Keratinocyte (primary cell): ENCODE measurements around the gene ARHGAP5. TPM values are rescaled to one million over a fixed set of nuclear protein-coding genes. Genes with fewer than 3 reads are reported as not detected.
A peak's percentile ranks its signal among the peaks of the same experiment; 100 is the strongest.

Experiments used
- DNase-seq: peaks from one replicate; pipeline ENCODE4 v3.0.0-alpha.2; 2011; ENCODE audit warnings: low read depth, missing footprints, low spot score
- FAIRE-seq: peaks from 2 replicates; lab custom pipeline; 2011; peaks lifted over from hg19 to GRCh38; lab: Jason Lieb, UNC
- H2AFZ ChIP-seq: 2 replicates; pipeline ENCODE4 v1.6.0; 2012; ENCODE audit warnings: low read length, control low read depth, inconsistent platforms; ENCODE audit not compliant: control insufficient read depth
- H3K27ac ChIP-seq: 2 replicates; pipeline ENCODE4 v1.5.1; 2011; ENCODE audit warnings: low read length; ENCODE audit not compliant: control insufficient read depth, insufficient read depth
- H3K27me3 ChIP-seq: 3 replicates; pipeline ENCODE4 v1.6.0; 2011; ENCODE audit warnings: low read length; ENCODE audit not compliant: control insufficient read depth, insufficient read depth; ENCODE audit errors: extremely low read depth
- H3K36me3 ChIP-seq, 2 experiments: 2 replicates in 1 of 2; 3 replicates in 1 of 2; pipeline ENCODE4 v1.5.1; 2011; ENCODE audit warnings: low read length in 2 of 2, mild to moderate bottlenecking in 1 of 2; ENCODE audit not compliant: control insufficient read depth in 2 of 2, insufficient read depth in 2 of 2; ENCODE audit errors: extremely low read depth in 1 of 2
- H3K4me1 ChIP-seq: 3 replicates; pipeline ENCODE4 v1.5.1; 2011; ENCODE audit warnings: low read length; ENCODE audit not compliant: control insufficient read depth, insufficient read depth; ENCODE audit errors: extremely low read depth
- H3K4me2 ChIP-seq: 3 replicates; pipeline ENCODE4 v1.6.0; 2011; ENCODE audit warnings: low read depth, low read length; ENCODE audit not compliant: control insufficient read depth, insufficient read depth; ENCODE audit errors: extremely low read depth
- H3K4me3 ChIP-seq, 3 experiments: fragments of 200-600 bp in 1 of 3; sonication (generic) in 1 of 3; 2 replicates in 2 of 3; 3 replicates in 1 of 3; pipeline ENCODE4 v1.5.1; 2011 to 2016; ENCODE audit warnings: low read length in 3 of 3, mild to moderate bottlenecking in 3 of 3, control low read depth in 2 of 3, inconsistent platforms in 1 of 3, low read depth in 1 of 3, mixed read lengths in 1 of 3, mixed run types in 1 of 3, moderate library complexity in 1 of 3; ENCODE audit not compliant: control insufficient read depth in 2 of 3, insufficient read depth in 2 of 3; ENCODE audit errors: extremely low read depth in 1 of 3
- H3K79me2 ChIP-seq: 2 replicates; pipeline ENCODE4 v1.6.0; 2012; ENCODE audit warnings: low read length; ENCODE audit not compliant: control insufficient read depth, insufficient read depth
- H3K9ac ChIP-seq: 3 replicates; pipeline ENCODE4 v1.6.0; 2011; ENCODE audit warnings: low read length; ENCODE audit not compliant: control insufficient read depth, insufficient read depth; ENCODE audit errors: extremely low read depth
- H3K9me1 ChIP-seq: 3 replicates; pipeline ENCODE4 v1.6.0; 2011; ENCODE audit warnings: low read length; ENCODE audit not compliant: control insufficient read depth, insufficient read depth; ENCODE audit errors: extremely low read depth
- H3K9me3 ChIP-seq: 2 replicates; pipeline ENCODE4 v1.5.1; 2012; ENCODE audit warnings: low read depth, low read length; ENCODE audit not compliant: control insufficient read depth
- H4K20me1 ChIP-seq: 3 replicates; pipeline ENCODE4 v1.6.0; 2011; ENCODE audit warnings: low read length; ENCODE audit not compliant: control insufficient read depth, insufficient read depth; ENCODE audit errors: extremely low read depth
- EZH2 ChIP-seq: IDR thresholded peaks from one replicate; pipeline ENCODE4 v1.6.1; 2012; ENCODE audit warnings: inconsistent platforms, mild to moderate bottlenecking, low read length, moderate library complexity
- dilution Hi-C: fragments of 300-500 bp; cut with MboI; formaldehyde crosslinking; loops from one replicate; pipeline ENCODE4 v1.7.0; 2020; ENCODE audit warnings: low sequenced_read_pairs; ENCODE audit not compliant: extremely low pct_ligation_motif_present
- polyA plus RNA-seq, 5 experiments: library from polyadenylated mRNA; depleted of rRNA in 3 of 5; stranded (reverse) in 3 of 5; stranded (forward) in 1 of 5; unstranded in 1 of 5; fragments of >200 nt; gene quantifications; 1 replicate in 1 of 5; 2 replicates in 3 of 5; 3 replicates in 1 of 5; pipeline versions ENCODE4 v1.2.1 to v1.2.3, GENCODE V29; 2011 to 2012; ENCODE audit warnings: missing spikeins in 2 of 5, low read depth in 1 of 5, low replicate concordance in 1 of 5
- TF ChIP-seq, protein P1 (sequence below), 3 experiments: IDR thresholded peaks in 1 of 3; conservative IDR thresholded peaks in 1 of 3; optimal IDR thresholded peaks in 1 of 3; 2 replicates in 2 of 3; 3 replicates in 1 of 3; pipeline versions ENCODE3 to v1.5.1; 2011; ENCODE audit warnings: low read length in 3 of 3, mild to moderate bottlenecking in 3 of 3, moderate library complexity in 2 of 3, control low read depth in 1 of 3, inconsistent platforms in 1 of 3; ENCODE audit not compliant: insufficient read depth in 2 of 3; ENCODE audit errors: extremely low read depth in 1 of 3

The ARHGAP5 gene
- polyA plus RNA-seq, 1 donor (not counting 4 experiments of a cell fraction or from before 2014, with no cell fraction given): 43.1 TPM

DNA sequence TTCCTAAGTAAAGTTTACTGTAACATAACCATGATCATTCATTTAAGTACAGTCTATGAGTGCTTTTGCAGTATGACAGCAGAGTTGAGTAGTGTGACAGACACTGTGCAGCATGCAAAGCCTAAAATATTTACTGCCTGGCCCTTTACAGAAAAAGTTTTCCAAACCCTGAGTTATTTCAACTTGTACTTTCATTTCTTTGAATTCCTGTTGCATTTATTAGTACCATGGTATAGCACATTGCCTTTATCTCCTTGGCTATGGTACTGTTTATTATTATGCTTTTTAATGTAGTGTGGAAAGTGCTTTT, 6.2 kb downstream of the ARHGAP5 start:
- Histone ChIP-seq H3K79me2 (peaks cover 98% of the 10 kb centered on the region), H3K4me2 (no peak overlapping the region), H3K27ac (peak overlapping the region; percentile 13), H3K9ac (no peak overlapping the region), H3K4me3 (no peak overlapping the region), H3K9me3 (no peaks in the 10 kb centered on the region), H3K36me3 (peaks cover 0 to 3% of the 10 kb centered on the region in 2 experiments), H2AFZ (no peak overlapping the region), H4K20me1 (peaks cover 6% of the 10 kb centered on the region), H3K27me3 (no peaks in the 10 kb centered on the region), H3K4me1 (peaks cover 25% of the 10 kb centered on the region), H3K9me1 (no peaks in the 10 kb centered on the region)
- dilution Hi-C loops: no loop called here
- peak; percentile 13 for FAIRE-seq
- no peak for DNase-seq
- TF ChIP-seq, protein P1, sequence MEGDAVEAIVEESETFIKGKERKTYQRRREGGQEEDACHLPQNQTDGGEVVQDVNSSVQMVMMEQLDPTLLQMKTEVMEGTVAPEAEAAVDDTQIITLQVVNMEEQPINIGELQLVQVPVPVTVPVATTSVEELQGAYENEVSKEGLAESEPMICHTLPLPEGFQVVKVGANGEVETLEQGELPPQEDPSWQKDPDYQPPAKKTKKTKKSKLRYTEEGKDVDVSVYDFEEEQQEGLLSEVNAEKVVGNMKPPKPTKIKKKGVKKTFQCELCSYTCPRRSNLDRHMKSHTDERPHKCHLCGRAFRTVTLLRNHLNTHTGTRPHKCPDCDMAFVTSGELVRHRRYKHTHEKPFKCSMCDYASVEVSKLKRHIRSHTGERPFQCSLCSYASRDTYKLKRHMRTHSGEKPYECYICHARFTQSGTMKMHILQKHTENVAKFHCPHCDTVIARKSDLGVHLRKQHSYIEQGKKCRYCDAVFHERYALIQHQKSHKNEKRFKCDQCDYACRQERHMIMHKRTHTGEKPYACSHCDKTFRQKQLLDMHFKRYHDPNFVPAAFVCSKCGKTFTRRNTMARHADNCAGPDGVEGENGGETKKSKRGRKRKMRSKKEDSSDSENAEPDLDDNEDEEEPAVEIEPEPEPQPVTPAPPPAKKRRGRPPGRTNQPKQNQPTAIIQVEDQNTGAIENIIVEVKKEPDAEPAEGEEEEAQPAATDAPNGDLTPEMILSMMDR (optimal IDR thresholded peaks at IDR 0.05 in 1 of 3, IDR thresholded peaks at IDR 0.05 in 1 of 3, conservative IDR thresholded peaks at IDR 0.05 in 1 of 3; ENCODE audit: extremely low read depth in 1 of 3, insufficient read depth in 2 of 3, low read length in 3 of 3): no peak
- no peak for TF ChIP-seq EZH2

DNA sequence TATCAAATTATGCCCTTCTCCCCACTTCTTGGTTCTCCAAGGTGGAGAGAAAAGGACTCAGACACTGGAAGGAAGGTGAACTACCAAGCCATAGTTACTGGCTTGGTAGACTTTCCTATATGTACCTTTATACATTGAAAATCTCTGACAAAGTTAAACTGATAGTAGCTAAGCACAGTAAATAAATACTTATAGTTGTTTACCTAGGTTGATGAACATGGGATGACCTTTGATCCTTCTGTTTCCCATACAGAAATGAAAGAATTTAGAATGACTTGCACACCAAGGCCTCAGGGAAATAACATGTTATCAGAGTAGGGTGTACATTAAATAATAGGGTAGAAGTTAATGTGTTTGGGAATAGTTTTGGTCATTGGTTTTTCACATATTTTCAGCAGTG, 6.7 kb downstream of the ARHGAP5 start:
- no peak overlapping the region for H2AFZ ChIP-seq
- no peak overlapping the region for H3K4me2 ChIP-seq
- H3K79me2 ChIP-seq: peaks cover 98% of the 10 kb centered on the region
- FAIRE-seq (no peak), DNase-seq (no peak)
- H3K4me1 ChIP-seq: peaks cover 25% of the 10 kb centered on the region
- H3K4me3 ChIP-seq: no peak overlapping the region
- H3K27me3 ChIP-seq: no peaks in the 10 kb centered on the region
- peaks cover 6% of the 10 kb centered on the region for H4K20me1 ChIP-seq
- H3K36me3 ChIP-seq: peaks cover 0 to 3% of the 10 kb centered on the region in 2 experiments
- no peaks in the 10 kb centered on the region for H3K9me3 ChIP-seq
- dilution Hi-C loops: no loop called here
- no peak overlapping the region for H3K9ac ChIP-seq
- H3K9me1 ChIP-seq: no peaks in the 10 kb centered on the region
- peak overlapping the region; percentile 13 for H3K27ac ChIP-seq
- no peak for TF ChIP-seq EZH2
- TF ChIP-seq, protein P1 (optimal IDR thresholded peaks at IDR 0.05 in 1 of 3, IDR thresholded peaks at IDR 0.05 in 1 of 3, conservative IDR thresholded peaks at IDR 0.05 in 1 of 3; ENCODE audit: extremely low read depth in 1 of 3, insufficient read depth in 2 of 3, low read length in 3 of 3): no peak
